ENCODE results near the gene UBE2Q2.

UBE2Q2 gene

GRCh38 chr15:75943246-75943645 is 100.0 kb downstream of the UBE2Q2 start:
- Histone ChIP-seq H3K27ac (no peak overlapping the region), H3K27me3 (replicated peaks) (no peaks in the 10 kb centered on the region), H3K4me3 (ENCODE audit: low read depth, low read length) (no peak overlapping the region), H3K36me3 (replicated peaks) (no peaks in the 10 kb centered on the region)
- DNase-seq, result no peak
- in situ Hi-C loops (cut with HindIII; ENCODE audit: low pct_ligation_motif_present, low sequenced_read_pairs), result no loop called here
- TF ChIP-seq, protein P1, sequence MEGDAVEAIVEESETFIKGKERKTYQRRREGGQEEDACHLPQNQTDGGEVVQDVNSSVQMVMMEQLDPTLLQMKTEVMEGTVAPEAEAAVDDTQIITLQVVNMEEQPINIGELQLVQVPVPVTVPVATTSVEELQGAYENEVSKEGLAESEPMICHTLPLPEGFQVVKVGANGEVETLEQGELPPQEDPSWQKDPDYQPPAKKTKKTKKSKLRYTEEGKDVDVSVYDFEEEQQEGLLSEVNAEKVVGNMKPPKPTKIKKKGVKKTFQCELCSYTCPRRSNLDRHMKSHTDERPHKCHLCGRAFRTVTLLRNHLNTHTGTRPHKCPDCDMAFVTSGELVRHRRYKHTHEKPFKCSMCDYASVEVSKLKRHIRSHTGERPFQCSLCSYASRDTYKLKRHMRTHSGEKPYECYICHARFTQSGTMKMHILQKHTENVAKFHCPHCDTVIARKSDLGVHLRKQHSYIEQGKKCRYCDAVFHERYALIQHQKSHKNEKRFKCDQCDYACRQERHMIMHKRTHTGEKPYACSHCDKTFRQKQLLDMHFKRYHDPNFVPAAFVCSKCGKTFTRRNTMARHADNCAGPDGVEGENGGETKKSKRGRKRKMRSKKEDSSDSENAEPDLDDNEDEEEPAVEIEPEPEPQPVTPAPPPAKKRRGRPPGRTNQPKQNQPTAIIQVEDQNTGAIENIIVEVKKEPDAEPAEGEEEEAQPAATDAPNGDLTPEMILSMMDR (IDR thresholded peaks at IDR 0.05; ENCODE audit: low read depth, low read length, missing control alignments), result no peak

- in situ Hi-C loops (cut with HindIII; ENCODE audit: low pct_ligation_motif_present, low sequenced_read_pairs), result no loop called here
- H3K4me3 ChIP-seq (ENCODE audit: low read depth, low read length), result no peak overlapping the region
- TF ChIP-seq, protein P1 (IDR thresholded peaks at IDR 0.05; ENCODE audit: low read depth, low read length, missing control alignments), result no peak
- no peak for DNase-seq
- H3K36me3 ChIP-seq (replicated peaks), result no peaks in the 10 kb centered on the region
- H3K27me3 ChIP-seq (replicated peaks), result no peaks in the 10 kb centered on the region
- H3K27ac ChIP-seq, result no peak overlapping the region
These were observed 100.5 kb downstream of the UBE2Q2 start for GRCh38 chr15:75943713-75944215.

DNA sequence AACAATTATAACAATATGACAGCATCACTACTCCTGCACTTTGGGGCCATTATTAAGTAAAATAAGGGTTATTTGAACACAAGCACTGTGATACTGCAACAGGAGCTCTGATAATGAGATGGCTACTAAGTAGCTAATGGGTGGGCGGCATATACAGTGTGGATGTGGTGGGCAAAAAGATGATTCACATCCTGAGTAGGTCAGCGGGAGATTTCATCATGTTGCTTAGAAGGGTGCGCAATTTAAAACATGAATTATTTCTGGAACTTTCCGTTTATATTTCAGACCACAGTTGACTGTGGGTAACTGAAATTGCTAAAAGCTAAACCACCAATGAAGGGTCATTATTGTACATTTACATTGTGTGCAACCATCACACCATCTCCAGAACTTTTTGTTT is 102.7 kb downstream of the UBE2Q2 start:
- Histone ChIP-seq H3K4me3 (ENCODE audit: low read depth, low read length) (no peak overlapping the region), H3K27ac (peak overlapping the region; percentile 16), H3K36me3 (replicated peaks) (no peaks in the 10 kb centered on the region), H3K27me3 (replicated peaks) (no peaks in the 10 kb centered on the region)
- peak; percentile 66 for DNase-seq
- TF ChIP-seq, protein P1 (IDR thresholded peaks at IDR 0.05; ENCODE audit: low read depth, low read length, missing control alignments), result no peak
- in situ Hi-C loops (cut with HindIII; ENCODE audit: low pct_ligation_motif_present, low sequenced_read_pairs), result no loop called here

DNA sequence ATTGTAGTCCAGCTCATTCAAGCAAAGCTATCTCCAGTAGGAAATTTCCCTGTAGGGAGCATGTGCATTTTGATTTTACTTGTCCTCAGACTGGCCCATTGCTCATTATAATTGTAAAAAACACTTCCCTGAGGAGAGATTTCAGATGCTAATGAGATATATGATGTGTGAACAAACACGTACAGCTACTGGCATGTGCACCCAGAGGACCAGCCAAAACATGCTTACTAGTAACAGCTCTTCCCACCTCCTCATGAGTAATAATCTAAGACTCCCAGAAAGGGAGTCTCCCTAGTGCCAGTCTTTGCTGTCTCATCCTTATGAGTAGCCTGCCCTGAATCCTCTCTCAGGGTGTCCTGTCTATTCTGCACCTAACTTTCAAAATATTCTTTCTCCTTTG is 103.8 kb downstream of the UBE2Q2 start:
- peak; percentile 56 for DNase-seq
- in situ Hi-C loops (cut with HindIII; ENCODE audit: low pct_ligation_motif_present, low sequenced_read_pairs), result no loop called here
- H3K27me3 ChIP-seq (replicated peaks), result no peaks in the 10 kb centered on the region
- H3K27ac ChIP-seq, result no peak overlapping the region
- TF ChIP-seq, protein P1 (IDR thresholded peaks at IDR 0.05; ENCODE audit: low read depth, low read length, missing control alignments), result no peak
- H3K4me3 ChIP-seq (ENCODE audit: low read depth, low read length), result no peak overlapping the region
- H3K36me3 ChIP-seq (replicated peaks), result no peaks in the 10 kb centered on the region

- Histone ChIP-seq H3K27me3 (replicated peaks) (no peaks in the 10 kb centered on the region), H3K27ac (no peak overlapping the region), H3K4me3 (ENCODE audit: low read depth, low read length) (no peak overlapping the region), H3K36me3 (replicated peaks) (no peaks in the 10 kb centered on the region)
- DNase-seq, result no peak
- TF ChIP-seq, protein P1 (IDR thresholded peaks at IDR 0.05; ENCODE audit: low read depth, low read length, missing control alignments), result no peak
- in situ Hi-C loops (cut with HindIII; ENCODE audit: low pct_ligation_motif_present, low sequenced_read_pairs), result no loop called here
These were observed 105.6 kb downstream of the UBE2Q2 start for GRCh38 chr15:75948761-75949296.

Measured in brain microvascular endothelial cell (primary cell).